NCI-H2171 (cell line): ENCODE data around the gene PLEKHG4B.

Experiments used
- DNase-seq: peaks from one replicate; lab custom pipeline; 2025; lab: John Stamatoyannopoulos, UW

The PLEKHG4B gene

DNA sequence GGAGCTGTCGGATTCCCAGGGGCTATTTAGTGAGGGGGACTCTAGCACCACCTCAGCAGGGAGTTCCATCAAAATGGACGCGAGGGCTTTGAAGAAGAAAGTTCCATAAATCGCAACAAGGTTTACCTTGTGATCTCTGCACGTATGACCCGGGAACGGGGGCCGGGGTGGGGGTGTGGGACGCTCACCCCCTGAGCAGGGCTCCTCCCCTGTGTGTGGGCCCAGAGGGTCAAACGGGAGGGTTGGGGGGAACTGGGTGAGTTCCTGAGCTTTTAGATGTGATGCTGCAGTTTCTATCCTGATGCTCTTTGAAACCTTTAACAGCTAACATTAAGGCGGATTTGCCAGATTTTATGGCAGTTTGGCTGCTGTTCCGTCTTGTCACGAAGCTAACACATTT, 80.5 kb downstream of the PLEKHG4B start:
- DNase-seq: no peak

DNA sequence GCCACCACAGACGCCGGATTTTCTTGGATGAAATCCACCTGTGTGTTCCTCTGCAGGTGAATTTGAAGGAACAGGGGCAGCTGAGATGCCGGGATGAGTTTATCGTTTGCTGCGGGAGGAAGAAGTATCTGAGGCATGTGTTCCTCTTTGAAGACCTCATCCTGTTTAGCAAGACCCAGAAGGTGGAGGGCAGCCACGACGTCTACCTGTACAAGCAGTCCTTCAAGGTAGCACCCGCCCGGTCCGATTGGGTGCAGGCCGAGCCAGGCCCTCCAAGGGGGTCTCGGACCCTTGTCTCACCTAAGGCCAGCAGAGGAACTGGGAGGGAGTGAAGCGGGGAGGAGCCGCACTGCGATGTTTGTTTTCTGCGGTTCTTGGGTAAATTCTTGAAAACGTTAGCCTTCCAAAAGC, 80.9 kb downstream of the PLEKHG4B start:
- DNase-seq: no peak

DNA sequence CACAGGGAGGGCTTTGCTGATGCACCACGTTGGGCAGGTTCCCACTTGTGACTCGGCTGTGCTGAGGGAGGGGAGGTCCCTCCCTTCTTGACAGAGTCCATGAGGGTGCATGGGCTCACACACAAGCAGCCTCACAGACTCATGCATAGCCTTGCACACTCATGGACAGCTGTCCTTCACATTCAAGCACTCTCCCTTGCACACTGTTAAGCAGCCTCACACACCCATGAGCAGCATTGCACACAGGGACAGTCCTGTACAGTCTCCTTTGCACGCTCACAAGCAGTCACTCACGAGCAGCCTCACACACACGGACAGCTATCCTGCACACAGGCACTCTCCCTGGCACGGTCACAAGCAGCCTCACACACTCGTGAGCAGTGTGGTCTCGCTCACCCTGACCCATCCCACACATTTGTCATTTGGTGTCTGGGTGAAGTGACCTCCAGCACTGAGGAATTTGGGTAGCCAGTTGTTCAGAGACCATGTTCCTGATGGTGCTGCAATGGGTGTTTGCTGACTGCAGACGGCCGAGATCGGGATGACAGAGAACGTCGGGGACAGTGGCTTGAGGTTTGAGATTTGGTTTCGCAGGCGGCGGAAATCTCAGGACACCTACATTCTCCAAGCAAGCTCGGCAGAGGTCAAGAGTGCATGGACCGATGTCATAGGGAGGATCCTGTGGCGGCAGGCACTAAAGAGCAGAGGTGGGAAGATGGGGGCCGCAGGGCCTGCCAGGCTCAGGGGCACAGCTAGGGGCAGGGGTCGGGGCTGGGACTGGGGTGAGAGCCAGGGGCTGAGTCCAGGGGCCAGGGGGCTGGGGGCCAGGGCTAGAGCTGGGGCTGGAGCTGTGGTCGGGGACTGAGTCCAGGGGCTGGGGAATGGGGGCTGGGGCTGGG, 81.7 kb downstream of the PLEKHG4B start:
- no peak for DNase-seq

DNA sequence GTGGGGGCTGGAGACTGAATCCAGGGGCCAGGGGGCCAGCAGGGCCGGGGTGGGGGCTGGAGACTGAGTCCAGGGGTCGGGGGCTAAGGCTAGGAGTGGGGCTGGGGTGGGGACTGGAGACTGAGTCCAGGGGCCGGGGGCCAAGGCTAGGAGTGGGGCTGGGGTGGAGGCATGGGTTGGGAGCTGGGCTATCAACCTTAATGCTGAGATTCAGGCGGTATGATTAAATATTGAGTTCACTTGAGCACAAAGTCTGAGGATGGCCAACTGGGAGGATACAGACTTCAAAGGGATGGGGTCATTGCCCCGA, 82.3 kb downstream of the PLEKHG4B start:
- DNase-seq: no peak

DNA sequence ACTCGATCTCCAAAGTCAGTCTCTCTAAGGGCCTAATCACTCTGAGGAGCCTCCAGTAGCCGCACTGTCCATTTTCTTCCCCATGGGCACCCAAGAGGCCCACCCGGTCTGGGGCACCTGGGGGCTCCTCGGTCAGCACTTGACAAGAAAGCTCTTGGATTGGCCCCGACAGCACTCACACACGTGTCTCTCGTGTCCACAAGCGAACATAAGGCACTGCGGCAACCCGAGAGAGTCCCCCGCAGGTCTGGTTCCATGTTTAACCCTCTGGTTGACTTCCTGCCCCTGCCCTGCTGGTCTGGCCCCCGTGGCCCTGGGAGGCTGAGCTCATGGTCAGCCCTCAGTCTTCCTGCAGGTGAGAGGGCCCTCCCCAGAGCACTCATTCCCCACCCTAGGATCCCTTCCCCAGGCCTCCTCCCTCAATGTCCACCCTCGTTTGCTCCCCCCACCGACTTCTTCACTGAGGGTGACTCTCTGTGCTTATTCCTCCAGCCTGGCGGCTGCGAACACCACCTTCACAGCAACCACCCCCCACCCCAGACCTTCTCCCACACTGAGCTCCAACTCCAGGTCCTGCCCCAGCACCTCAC, 83.0 kb downstream of the PLEKHG4B start:
- DNase-seq: no peak

DNA sequence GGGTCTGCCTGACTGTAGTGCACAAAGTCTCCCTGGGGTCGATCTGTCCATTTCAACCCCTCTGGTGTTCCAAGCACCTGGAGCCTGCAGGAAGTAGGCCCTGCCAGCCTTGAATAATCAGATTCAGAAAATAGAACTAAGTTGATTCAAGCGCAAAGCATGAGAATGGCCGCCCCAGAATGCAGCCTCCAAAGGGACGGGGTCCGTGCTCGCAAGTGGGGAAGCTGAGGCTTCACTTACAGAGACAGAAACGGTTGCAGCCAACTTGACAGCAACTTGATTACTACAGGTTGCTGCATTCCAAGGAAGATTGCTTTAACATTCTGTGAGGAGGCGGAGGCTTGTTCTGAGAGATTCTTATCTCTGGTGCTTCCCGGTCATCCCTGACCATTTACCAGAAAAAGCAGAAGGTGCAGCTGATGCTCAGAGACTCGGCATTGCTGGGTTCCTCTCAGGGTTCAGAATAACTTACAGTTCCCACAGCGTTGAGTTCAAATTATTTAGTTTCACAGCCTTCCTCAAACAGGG, 84.4 kb downstream of the PLEKHG4B start:
- no peak for DNase-seq

DNA sequence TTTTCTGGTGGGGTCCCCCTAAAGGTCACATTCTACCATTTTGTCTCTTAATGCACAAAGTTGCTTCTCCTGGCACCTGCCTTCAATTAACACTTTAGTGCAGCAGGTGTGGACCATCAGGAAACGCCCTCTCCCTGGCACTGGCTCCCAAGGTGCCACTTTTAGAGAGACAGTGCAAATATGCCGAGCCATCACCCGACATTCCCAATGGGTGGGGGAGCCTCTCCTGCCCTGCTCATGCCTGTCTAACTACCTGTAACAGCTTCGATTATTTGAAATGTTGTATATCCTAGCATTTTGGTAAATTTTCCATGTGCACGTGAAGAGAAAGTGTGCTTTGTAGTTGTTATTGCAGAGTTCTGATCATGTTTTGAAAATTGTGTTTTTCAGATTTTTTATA, 86.1 kb downstream of the PLEKHG4B start:
- DNase-seq: no peak

DNA sequence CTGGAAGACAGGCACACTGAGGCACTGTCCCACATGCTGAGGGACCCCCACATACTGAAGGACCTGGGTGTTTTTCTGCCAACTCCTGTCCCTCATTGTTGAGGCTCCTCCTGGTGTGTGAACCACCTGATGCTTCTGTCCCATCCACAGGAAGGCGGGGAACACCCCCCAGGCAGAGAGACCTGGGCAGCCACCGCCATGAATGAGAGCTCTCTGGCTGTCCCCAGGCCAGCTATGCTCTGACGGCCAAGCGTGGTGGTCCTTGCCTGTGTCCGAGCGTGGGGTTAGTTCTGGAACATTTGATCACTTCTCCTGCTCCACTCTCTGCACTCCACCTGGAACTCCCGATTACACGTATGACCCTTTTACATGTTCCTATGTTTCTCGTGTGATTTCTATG, 87.4 kb downstream of the PLEKHG4B start:
- no peak for DNase-seq

DNA sequence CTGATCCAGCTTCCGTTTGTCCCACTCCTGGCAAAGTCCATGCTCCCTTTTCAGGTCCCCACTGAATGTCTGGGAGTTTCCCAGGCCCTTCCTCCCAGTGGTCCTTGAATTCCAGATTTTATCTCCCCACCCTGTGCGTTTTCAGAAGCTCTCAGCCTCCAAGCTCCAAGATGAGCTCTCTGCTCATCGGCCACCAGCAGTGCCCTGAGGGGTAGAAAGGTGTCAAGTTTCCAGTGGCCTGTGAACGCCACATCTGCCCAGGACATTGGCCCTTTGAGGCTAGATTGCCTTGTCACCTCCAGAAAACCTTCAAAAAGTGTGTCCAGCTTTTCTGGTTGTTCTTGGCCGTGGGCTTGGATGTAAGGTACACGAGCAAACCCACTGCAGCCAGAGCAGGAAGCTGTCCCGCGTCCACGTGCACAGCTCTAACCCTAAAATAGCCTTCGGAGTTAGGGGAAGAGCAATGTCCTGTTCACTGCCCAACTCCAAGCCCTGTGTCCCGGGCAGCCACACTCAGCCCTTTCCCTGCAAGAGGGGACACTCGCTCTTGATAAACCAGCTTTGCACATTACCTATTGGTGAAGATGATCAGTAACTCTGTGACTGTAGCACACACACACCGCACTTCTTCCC, 88.4 kb downstream of the PLEKHG4B start:
- DNase-seq: no peak

DNA sequence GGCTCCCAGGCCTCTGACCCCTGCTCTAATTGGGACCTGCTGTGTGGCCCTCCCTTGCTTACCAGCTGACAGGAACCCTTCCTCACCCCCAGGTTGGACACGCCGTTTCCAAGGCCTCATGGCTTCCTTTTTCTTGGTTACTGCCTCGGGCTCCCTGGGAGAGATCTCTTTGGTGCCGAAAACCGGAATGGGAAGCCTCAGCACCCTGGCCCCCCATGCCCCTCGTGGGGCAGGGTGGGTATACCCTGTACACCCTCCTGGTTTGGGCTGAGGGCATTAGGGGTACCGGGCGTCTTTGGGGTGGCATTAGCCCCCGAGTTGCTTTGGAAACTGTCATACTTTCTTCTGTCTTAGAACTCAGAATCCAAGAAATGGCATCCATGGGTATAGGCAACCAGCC, 89.2 kb downstream of the PLEKHG4B start:
- DNase-seq: no peak

DNA sequence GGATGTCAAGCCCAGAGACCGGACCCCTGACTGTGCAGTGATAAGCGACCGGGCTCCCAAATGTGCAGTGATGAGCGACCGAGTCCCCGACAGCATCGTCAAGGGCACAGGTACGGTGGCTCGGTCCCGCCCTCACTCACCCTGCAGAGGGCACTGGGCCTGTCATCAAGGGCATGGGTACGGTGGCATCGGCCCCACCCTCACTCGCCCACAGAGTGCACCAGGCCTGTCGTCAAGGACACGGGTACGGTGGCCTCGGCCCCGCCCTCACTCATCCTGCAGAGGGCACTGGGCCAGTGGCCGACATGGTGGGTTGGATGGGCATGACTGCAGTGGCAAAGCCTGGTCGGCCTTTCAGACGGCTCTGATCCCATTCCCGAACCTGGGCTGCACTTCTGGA, 89.6 kb downstream of the PLEKHG4B start:
- no peak for DNase-seq

DNA sequence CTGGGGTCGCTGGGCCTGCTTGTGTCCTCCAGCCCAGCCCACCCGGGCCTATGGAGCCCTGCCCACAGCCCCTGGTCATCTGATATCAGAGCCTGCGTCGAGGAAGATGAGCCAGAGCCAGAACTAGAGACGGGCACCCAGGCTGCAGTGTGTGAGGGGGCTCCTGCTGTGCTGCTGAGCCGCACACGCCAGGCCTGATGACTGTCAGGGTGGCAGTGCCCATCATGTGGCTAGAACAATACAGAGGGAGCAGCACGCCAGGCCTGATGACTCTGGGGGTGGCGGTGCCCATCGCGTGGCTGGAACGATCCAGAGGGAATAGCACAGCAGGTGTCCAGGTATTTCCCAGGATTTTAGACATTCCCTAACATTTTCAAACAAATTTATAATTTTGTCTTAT, 90.2 kb downstream of the PLEKHG4B start:
- DNase-seq: no peak

DNA sequence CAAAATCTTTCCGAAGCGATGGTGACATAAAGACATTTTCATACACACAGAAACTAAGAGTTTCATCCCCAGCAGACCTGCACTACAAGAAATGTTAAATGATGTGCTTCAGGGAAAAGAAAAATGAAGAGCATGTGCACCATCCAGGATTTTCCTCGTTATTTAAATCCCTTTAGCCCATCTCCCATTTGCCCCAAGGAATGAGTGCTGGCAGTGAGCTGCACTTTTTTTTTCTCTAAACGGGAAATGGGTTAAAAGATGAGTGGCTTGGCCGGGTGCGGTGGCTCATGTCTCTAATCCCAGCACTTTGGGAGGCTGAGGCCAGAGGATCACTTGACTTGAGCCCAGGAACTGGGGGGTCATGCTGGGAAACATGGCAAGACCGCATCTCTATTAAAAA, 92.5 kb downstream of the PLEKHG4B start:
- DNase-seq: no peak

DNA sequence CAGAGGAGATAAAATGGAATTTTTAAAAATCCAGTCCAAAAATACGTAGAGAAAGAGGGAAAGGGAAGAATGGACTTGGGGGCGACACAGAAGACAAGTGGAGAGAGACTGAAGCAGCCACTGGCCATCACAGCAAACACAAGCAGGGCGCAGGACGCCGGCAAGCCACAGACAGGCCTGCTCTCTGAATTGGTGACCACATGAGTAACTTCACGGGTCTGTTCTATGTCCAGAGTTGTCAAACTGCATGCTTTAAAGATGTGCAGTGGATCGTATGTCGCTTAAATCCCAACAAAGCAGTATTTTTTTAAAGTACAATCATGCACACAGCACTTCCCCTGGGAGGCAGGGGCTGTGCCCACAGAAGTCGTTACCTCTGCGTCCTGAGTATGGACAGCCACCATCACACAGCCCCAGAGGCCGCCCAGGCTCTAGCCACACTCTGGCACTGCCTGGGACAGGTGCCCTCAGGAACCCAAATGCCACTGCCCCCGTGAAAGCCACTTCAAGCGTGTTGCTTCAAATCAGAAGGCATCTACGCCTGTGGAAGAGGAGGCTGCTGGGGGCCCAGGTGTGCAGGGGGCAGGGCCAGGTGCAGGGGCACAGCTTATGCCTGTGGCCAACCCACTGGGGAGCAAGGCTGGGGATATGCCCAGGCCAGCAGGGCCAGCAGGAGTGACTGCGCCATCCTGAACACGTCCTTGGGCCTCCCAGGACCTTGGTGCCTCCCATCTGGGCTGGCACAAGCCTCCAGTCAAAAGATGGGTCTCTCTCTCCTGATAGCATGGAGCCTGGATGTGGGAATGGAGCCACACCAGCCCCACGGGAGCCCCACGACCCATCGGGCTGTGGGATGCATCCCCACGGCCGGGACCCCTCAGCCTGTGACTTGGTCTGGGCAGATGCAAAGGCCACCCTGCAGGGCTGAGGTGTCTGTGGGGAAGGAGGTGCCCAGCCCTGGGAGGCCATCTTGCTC, 93.4 kb downstream of the PLEKHG4B start:
- no peak for DNase-seq

DNA sequence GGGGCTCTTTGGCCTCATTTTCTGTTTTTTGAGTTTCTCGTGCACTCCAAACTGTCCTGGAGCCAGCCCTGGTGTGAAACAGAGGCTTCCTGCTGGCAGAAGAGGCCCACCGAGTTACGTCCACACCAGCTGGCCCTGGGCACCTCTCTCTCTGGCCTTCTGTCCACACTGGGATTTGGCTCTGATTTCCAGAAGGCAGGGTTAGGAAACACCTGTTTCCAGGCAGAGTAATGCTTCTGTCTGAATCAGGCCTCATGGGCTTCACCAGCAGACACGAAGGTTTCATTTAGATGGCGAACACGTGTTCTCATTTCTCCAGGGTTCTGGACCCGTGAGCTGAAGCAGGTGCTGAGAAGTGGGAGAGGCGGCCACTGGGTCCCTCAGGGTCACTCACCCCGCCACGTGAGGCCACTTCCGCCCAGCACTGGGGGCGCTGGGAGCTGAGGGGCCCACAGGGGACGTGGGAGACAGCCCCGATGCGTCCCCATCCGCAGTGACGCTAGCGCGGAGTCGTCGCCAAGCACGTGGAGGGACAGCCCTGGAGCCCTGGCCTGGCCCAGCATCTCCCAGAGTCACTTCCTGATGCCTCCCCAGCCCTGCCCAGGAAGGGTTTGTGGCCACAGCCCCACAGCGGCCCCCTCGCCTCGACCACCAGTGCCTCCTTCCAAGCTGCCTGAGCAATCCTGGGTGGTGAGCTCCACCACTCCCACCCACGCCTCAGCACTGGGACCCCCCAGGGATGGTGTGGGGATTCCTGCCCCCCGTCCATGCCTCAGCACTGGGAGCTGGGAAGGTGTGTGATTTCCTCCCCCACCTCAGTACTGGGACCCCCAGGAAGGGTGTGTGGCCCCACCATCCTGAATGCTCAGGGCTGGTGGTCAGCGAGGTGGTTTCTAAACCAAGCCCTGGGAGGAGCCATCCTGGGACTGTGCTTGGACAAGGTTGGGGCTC, 94.4 kb downstream of the PLEKHG4B start:
- DNase-seq: no peak

DNA sequence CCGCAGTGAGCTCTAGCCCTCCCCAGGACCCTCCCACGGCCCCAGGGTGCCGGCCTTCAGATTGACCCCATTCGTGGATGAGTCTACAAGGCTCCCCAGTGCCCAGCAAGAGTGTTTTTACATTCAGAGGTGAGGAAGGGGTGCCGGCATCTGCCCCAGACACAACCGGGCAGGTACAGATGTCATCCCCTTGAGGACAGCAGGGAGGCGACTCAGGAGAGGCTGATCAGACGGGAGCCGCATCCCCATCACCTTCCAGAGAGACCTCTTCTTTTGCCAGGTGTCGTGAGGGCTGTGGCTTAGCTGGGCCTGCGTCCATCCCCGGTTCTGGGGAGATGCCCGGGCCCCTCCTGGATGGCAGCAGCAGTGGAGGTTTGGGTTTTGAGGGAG, 95.1 kb downstream of the PLEKHG4B start:
- no peak for DNase-seq

DNA sequence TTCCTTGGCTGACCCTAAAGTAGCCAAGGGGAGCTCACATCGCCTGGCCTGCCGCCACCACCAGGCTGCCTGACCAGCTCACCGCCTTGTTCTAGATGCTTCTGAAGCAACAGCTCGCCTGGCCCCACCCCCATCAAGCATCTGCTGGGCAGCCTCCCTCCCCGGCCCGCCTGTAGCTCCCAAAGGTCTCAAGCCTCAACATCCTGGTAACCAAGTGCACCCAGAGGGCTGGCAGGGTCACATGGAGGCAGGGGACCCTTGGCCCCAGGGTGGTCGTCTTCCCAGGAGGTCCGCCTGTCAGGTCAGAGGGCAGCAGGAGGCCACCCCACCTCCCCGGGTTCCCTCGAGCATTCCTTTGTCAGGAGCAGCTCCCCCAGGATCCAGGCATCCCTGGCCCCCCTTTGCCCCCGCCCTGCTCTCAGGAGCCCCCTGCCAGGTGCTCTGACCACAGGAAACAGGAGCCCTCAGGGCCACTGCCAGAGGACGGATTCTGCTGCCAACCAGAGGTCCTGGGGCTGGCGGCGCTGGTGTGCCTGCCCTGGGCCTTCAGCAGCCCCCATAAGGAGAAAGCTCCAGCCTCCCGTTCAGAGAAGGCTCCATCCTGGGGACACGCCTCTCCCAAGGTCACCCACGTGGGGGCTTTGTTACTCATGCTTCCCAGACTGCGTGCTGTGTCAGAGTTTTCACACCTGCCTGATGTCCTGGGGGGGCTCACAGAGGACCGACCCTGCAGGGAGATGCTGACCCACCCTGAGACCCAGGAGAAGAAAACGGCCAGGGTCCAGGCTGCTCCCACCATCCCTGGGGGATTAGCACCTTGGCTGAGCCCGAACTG, 95.9 kb downstream of the PLEKHG4B start:
- DNase-seq: no peak

DNA sequence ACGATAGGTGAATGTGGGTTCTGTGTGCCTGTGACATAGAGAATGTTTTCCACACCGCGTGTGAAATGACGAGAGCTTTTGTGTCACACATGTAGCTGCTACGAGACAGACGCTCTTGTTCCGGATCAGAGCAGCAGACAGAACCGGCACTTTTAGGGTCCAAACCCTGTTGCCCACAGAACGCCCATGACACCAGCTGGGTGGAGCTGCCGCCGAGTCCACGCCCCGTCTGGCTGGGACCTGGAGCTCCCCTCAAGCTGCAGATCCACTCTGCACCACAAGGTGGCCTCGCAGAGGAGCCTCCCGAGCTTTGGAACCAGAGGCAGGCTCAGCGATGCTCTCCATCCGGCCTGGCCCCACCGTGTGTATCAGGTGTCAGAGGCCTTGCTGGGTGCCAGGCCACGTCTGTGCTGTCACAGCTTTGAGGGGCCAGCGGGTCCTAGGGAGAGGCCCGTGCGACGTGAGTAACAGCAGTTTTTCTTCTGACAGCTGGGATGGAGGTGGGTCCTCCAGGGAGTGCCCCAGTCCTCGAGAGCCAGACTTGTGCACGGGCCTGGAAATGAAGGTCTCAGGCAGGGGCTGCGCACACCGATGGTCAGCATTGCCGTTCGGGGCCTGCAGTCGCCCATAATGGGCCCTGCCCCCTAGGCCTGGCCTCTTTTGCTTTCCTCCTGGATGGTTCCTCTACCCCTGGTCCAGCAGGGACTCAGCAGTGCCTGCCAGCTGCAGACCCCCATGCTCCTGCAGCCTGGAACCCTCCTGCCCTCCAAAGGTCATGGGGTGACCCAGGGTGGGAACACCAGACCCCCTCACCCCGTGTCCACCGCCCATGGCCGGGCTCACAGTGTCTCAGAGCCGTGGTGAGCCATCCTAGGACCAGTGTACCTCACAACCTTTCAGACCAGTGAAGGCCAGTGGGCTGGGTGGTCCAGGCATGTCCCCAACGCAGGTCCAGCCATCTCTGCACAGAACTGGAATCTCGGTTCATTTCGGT, 96.8 kb downstream of the PLEKHG4B start:
- DNase-seq: peak; percentile 91

DNA sequence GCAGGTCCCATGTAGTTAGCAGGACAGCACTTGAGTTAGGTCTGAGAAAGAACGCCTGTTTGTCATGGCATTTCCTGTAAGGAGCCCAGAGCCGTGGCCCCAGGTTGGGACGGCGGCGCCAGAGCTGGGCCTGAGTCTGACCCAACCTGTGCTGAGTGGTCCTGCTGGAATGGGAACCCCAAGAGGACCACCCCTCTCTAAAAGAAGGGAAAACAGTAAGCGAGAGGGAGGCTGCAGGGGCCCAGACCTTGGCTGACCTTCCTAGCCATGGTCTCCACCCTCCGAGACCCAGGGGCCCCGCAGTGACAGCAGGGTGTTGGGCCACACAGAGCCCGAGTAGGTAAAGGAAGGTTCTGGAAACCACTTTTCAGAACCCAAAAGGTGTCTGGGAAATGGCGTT, 97.5 kb downstream of the PLEKHG4B start:
- DNase-seq: no peak
